ENCODE measurements around the gene DNAH11.
"Not testable (repeated sequence)": the region's sequence is repeated elsewhere in the genome, so short reads cannot be mapped to it uniquely, and the experiment has no call there.

Gene DNAH11

GRCh38 chr7:21773326-21773725 is 230.5 kb downstream of the DNAH11 start:
- DNase-seq (ENCODE audit: low read depth in 2 of 2) = no peak

- DNase-seq (ENCODE audit: low read depth in 2 of 2) = no peak
Observed at GRCh38 chr7:21777921-21778320, 235.1 kb downstream of the DNAH11 start.

- DNase-seq (ENCODE audit: low read depth in 2 of 2) = no peak
Observed at GRCh38 chr7:21778953-21779352, 236.1 kb downstream of the DNAH11 start.

- DNase-seq (ENCODE audit: low read depth in 2 of 2) = no peak
Observed at GRCh38 chr7:21782996-21783395, 240.2 kb downstream of the DNAH11 start.

GRCh38 chr7:21784989-21785388 is 242.2 kb downstream of the DNAH11 start:
- no peak for DNase-seq (ENCODE audit: low read depth in 2 of 2)

DNA sequence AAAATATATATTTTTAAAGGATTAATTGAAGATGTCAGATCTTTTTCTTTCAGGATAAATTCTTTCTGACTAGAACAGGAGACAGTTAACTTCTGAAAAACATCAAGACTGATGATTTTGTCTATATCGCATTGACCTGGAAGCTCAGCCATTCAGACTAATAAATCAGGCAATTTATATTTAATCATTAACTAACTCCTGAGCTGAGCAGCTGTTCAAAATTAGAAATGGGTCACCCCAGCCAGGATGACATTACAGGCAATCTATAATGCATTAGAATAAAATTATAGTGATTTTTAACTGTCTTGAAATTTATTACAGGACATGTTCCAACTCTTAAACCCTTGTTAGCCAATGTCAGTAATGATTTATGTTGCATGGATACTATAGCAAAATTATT is 263.0 kb downstream of the DNAH11 start:
- no peak for DNase-seq (ENCODE audit: low read depth in 2 of 2)

DNA sequence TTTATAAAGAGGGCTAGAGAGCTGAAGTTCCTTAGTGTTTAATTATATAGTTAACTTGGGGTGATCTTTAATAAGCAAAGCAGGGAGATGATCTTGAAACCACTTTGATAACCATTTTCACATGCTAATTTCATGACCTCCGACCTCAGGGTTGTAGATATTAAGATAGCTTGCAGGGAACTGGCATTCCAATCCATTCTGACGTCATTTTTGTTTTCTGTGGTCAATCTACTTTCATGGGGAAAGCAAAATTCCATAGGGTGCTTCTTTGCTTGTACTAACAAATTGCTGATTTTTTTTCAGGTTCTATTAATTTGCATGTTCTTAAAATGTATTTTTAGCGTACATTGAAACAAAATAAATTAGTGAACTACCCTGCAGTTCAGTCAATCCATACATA is 263.5 kb downstream of the DNAH11 start:
- no peak for DNase-seq (ENCODE audit: low read depth in 2 of 2)

DNA sequence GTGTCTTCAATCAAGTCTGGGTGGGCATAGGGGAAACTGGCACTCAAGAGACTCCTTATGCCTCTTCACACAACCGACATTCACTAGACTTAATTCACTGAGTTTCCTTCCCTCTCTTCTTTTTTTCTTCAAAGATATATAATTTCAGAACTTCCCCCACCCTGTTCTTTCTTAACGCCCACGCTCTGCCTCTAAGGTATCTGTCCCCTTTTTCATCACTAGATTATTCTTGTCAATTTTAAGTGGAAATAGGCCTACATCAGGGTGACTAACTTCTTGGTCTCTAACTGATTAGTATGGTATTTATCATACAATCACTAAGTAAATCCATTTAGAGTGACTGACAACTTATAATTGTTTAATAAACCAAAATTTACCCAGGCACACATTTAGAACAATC is 276.2 kb downstream of the DNAH11 start:
- DNase-seq (ENCODE audit: low read depth in 2 of 2) = no peak

GRCh38 chr7:21828841-21829240 is 286.0 kb downstream of the DNAH11 start:
- no peak for DNase-seq (ENCODE audit: low read depth in 2 of 2)

- DNase-seq (ENCODE audit: low read depth in 2 of 2) = no peak
Observed at GRCh38 chr7:21829731-21830130, 286.9 kb downstream of the DNAH11 start.

GRCh38 chr7:21844742-21845141 is 301.9 kb downstream of the DNAH11 start:
- DNase-seq (ENCODE audit: low read depth in 2 of 2) = no peak

DNA sequence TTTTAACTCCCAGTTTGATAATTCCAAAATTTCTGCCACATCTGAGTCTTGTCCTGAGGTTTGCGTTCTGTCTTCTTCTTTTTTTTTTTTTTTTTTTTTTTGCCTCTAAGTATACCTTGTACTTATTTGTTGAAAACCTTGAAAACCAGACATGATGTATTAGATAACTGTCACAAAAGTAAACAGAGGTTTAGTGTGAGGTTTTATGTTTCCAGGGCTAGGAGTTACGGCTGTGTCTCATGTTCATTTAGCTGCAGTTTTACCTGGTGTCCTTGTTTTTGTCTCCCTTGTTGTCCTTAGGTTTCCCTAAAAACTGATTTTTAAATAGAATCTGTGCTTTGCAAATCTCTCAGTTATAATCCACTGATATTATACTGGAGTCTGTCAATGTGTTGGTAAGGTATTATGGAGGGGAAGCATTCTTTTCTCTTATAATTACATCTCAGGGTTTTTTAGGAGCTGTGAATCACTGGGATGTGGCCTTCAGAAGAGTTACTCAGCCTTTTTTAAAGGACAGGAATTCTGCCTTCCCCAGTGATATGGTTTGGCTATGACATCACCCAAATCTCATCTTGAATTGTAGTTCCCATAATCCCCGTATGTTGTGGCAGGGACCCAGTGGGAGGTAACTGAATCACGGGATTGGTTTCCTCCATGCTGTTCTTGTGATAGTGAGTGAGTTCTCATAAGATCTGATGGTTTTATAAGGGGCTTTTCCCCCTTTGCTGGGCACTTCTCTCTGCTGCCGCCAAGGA is 307.9 kb downstream of the DNAH11 start:
- no peak for DNase-seq (ENCODE audit: low read depth in 2 of 2)

GRCh38 chr7:21851559-21851967 is 308.7 kb downstream of the DNAH11 start:
- no peak for DNase-seq (ENCODE audit: low read depth in 2 of 2)

GRCh38 chr7:21865631-21866204 is 322.9 kb downstream of the DNAH11 start:
- not testable (repeated sequence) for DNase-seq (ENCODE audit: low read depth in 2 of 2)

- DNase-seq (ENCODE audit: low read depth in 2 of 2) = no peak
Observed at GRCh38 chr7:21866731-21867130, 323.9 kb downstream of the DNAH11 start.

DNA sequence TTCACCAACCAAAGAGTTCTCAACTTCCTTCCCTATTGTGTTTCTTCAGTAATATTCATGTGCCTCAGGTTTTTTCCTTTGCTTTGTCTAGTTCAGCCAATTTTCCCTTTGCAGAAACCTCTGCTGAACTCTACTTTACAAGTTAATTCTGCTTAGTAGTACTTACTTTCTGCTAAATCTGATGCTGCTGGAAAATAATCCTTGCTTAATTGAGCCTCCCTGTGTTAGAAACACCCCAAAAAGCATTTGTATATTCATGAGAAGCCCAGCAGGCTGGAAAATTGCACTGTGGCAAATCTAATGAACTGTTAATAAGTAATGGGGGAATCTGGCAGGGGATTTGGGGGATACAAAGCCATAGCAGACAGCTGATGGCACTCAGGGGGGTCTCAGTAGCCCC is 324.4 kb downstream of the DNAH11 start:
- no peak for DNase-seq (ENCODE audit: low read depth in 2 of 2)

- no peak for DNase-seq (ENCODE audit: low read depth in 2 of 2)
Observed at GRCh38 chr7:21867816-21868575, 325.2 kb downstream of the DNAH11 start.

DNA sequence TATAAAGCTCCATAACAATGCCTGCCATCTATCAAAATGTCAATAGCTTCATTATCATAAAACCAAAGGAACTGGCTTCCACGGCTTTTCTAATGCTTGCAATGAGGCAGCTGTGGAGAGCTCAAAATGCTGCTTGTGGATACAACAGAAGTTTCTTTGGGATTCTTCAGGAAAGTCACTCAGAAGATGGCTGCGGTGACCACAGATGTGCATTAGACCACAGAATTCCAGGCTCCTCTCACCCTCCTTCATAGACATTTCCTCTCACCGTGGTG is 325.7 kb downstream of the DNAH11 start:
- no peak for DNase-seq (ENCODE audit: low read depth in 2 of 2)

- DNase-seq (ENCODE audit: low read depth in 2 of 2) = no peak
Observed at GRCh38 chr7:21869785-21870402, 327.1 kb downstream of the DNAH11 start.

DNA sequence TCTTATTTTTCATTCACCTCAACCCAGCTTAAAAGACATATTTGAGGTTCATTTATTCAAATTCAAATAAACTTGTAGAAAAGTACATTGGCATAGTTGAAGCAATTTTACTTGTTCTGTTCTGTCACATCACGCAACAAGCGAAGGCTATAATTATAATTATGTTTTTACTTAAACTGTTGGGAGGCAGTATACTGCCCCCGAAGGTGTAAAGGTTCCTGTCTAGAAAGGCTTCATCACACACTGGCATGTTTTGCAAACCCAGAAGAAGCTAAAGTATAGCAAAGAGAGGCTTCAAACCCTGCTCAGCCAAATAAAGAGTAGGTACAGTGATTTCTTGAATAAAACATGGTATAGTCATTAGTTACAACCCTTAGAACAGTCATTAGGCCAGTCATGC is 340.2 kb downstream of the DNAH11 start:
- DNase-seq (ENCODE audit: low read depth in 2 of 2) = no peak

GRCh38 chr7:21883501-21883900 is 340.7 kb downstream of the DNAH11 start:
- not testable (repeated sequence) for DNase-seq (ENCODE audit: low read depth in 2 of 2)

- DNase-seq (ENCODE audit: low read depth in 2 of 2) = no peak
Observed at GRCh38 chr7:21884496-21884895, 341.7 kb downstream of the DNAH11 start.

GRCh38 chr7:21886396-21886795 is 343.6 kb downstream of the DNAH11 start:
- DNase-seq (ENCODE audit: low read depth in 2 of 2) = no peak

Measured in stimulated activated CD4-positive, alpha-beta T cell treated with anti-CD3 and anti-CD28 coated beads, Interleukin-1b, Interleukin-23, amount 100 ng/mL, for 1 hour (primary cell).